H9 (cell line): Measurements from ENCODE around the gene MTMR6. TPM values are rescaled to one million over a fixed set of nuclear protein-coding genes. Genes with fewer than 3 reads are reported as not detected.

Experiments
- DNase-seq: peaks from one replicate; pipeline ENCODE4 v3.0.0-alpha.2; 2017
- H2AFZ ChIP-seq: one replicate; pipeline ENCODE4 v1.6.1; 2013; ENCODE audit warnings: mild to moderate bottlenecking, low read length, control low read depth, moderate library complexity
- H2AK5ac ChIP-seq: 2 replicates; pipeline ENCODE4 v1.6.1; 2013; ENCODE audit warnings: low read length, control low read depth, mixed read lengths; ENCODE audit not compliant: insufficient read length
- H2BK120ac ChIP-seq: one replicate; pipeline ENCODE4 v1.6.1; 2013; ENCODE audit warnings: low read depth, mild to moderate bottlenecking, low read length, control low read depth, inconsistent platforms; ENCODE audit not compliant: poor library complexity, severe bottlenecking
- H2BK12ac ChIP-seq: 2 replicates; pipeline ENCODE4 v1.6.1; 2013; ENCODE audit warnings: low read length, control low read depth, mixed read lengths, low read depth; ENCODE audit not compliant: insufficient read length
- H2BK15ac ChIP-seq: 2 replicates; pipeline ENCODE4 v1.6.1; 2013; ENCODE audit warnings: low read depth, low read length, control low read depth
- H2BK20ac ChIP-seq: one replicate; pipeline ENCODE4 v1.6.1; 2013; ENCODE audit warnings: low read depth, mild to moderate bottlenecking, low read length, control low read depth, inconsistent platforms; ENCODE audit not compliant: poor library complexity, severe bottlenecking
- H2BK5ac ChIP-seq: 2 replicates; pipeline ENCODE4 v1.6.1; 2013; ENCODE audit warnings: low read length, control low read depth, mixed read lengths; ENCODE audit not compliant: insufficient read length
- H3K14ac ChIP-seq: 2 replicates; pipeline ENCODE4 v1.6.1; 2013; ENCODE audit warnings: low read length, control low read depth; ENCODE audit not compliant: insufficient read depth
- H3K18ac ChIP-seq: 2 replicates; pipeline ENCODE4 v1.6.1; 2013; ENCODE audit warnings: low read depth, mild to moderate bottlenecking, mixed read lengths, low read length, control low read depth; ENCODE audit not compliant: insufficient read length
- H3K23ac ChIP-seq: 2 replicates; pipeline ENCODE4 v1.6.1; 2013; ENCODE audit warnings: low read length, control low read depth, mixed read lengths, low read depth; ENCODE audit not compliant: insufficient read length
- H3K23me2 ChIP-seq: 2 replicates; pipeline ENCODE4 v1.6.1; 2013; ENCODE audit warnings: low read depth, mild to moderate bottlenecking, mixed read lengths, low read length, control low read depth; ENCODE audit not compliant: insufficient read length, poor library complexity, severe bottlenecking
- H3K27ac ChIP-seq: 2 replicates; pipeline ENCODE4 v1.5.1; 2013; ENCODE audit warnings: low read length, control low read depth, mixed read lengths, low read depth; ENCODE audit not compliant: insufficient read length
- H3K27me3 ChIP-seq: 2 replicates; pipeline ENCODE4 v1.6.1; 2013; ENCODE audit warnings: low read length, control low read depth, inconsistent platforms; ENCODE audit not compliant: insufficient read depth
- H3K4ac ChIP-seq: 2 replicates; pipeline ENCODE4 v1.6.1; 2013; ENCODE audit warnings: low read depth, mild to moderate bottlenecking, control low read depth, inconsistent platforms, low read length, moderate library complexity
- H3K4me1 ChIP-seq: 2 replicates; pipeline ENCODE4 v1.6.1; 2013; ENCODE audit warnings: low read length, control low read depth, inconsistent platforms; ENCODE audit not compliant: insufficient read depth
- H3K4me2 ChIP-seq: 2 replicates; pipeline ENCODE4 v1.6.1; 2013; ENCODE audit warnings: low read length, control low read depth, mixed read lengths; ENCODE audit not compliant: insufficient read length, insufficient read depth
- H3K56ac ChIP-seq: 2 replicates; pipeline ENCODE4 v1.6.1; 2013; ENCODE audit warnings: low read depth, mild to moderate bottlenecking, mixed read lengths, low read length, control low read depth; ENCODE audit not compliant: insufficient read length
- H3K79me1 ChIP-seq: 2 replicates; pipeline ENCODE4 v1.6.1; 2013; ENCODE audit warnings: low read depth, mild to moderate bottlenecking, moderate library complexity, low read length, control low read depth, inconsistent platforms; ENCODE audit not compliant: insufficient read depth, poor library complexity, severe bottlenecking
- H3K79me2 ChIP-seq: 2 replicates; pipeline ENCODE4 v1.6.1; 2013; ENCODE audit warnings: low read length, control low read depth, inconsistent platforms; ENCODE audit not compliant: insufficient read depth
- H3K9ac ChIP-seq: 2 replicates; pipeline ENCODE4 v1.6.1; 2013; ENCODE audit warnings: low read length, control low read depth, mixed read lengths; ENCODE audit not compliant: insufficient read length; ENCODE audit errors: extremely low read depth
- H3K9me3 ChIP-seq: one replicate; pipeline ENCODE4 v1.6.1; 2013; ENCODE audit warnings: low read depth, low read length, inconsistent platforms; ENCODE audit not compliant: control insufficient read depth
- H3T11ph ChIP-seq: one replicate; pipeline ENCODE4 v1.6.1; 2013; ENCODE audit warnings: mild to moderate bottlenecking, low read length, control low read depth, inconsistent platforms
- H4K20me1 ChIP-seq: one replicate; pipeline ENCODE4 v1.6.1; 2013; ENCODE audit not compliant: control insufficient read depth, insufficient read length, insufficient read depth
- H4K5ac ChIP-seq: 2 replicates; pipeline ENCODE4 v1.6.1; 2013; ENCODE audit warnings: low read depth, mild to moderate bottlenecking, mixed read lengths, low read length, control low read depth; ENCODE audit not compliant: insufficient read length
- H4K8ac ChIP-seq: replicated peaks from 2 replicates; pipeline ENCODE4 v1.6.1; 2013; ENCODE audit warnings: low read length, control low read depth, mixed read lengths, low read depth; ENCODE audit not compliant: insufficient read length
- H4K91ac ChIP-seq: 2 replicates; pipeline ENCODE4 v1.6.1; 2013; ENCODE audit warnings: low read depth, mild to moderate bottlenecking, moderate library complexity, mixed read lengths, low read length, control low read depth; ENCODE audit not compliant: insufficient read length
- H3K27ac Mint-ChIP-seq, 3 experiments: 2 replicates in 2 of 3; 3 replicates in 1 of 3; pipeline ENCODE4 v1.8.0; 2020 to 2021; ENCODE audit warnings: mixed read lengths in 3 of 3, mild to moderate bottlenecking in 1 of 3, moderate library complexity in 1 of 3
- H3K27me3 Mint-ChIP-seq: 2 replicates; pipeline ENCODE4 v1.8.0; 2021; ENCODE audit warnings: low read depth, mild to moderate bottlenecking, moderate library complexity, mixed read lengths
- H3K36me3 Mint-ChIP-seq, 3 experiments: 2 replicates in 2 of 3; 3 replicates in 1 of 3; pipeline ENCODE4 v1.8.0; 2020 to 2021; ENCODE audit warnings: low read depth in 3 of 3, mixed read lengths in 3 of 3; ENCODE audit not compliant: insufficient read depth in 1 of 3
- H3K4me1 Mint-ChIP-seq, 2 experiments: 2 replicates each; pipeline ENCODE4 v1.8.0; 2020; ENCODE audit warnings: mixed read lengths in 2 of 2
- H3K4me3 Mint-ChIP-seq, 2 experiments: 2 replicates in 1 of 2; 3 replicates in 1 of 2; pipeline ENCODE4 v1.8.0; 2020 to 2021; ENCODE audit warnings: mild to moderate bottlenecking in 2 of 2, mixed read lengths in 2 of 2, moderate library complexity in 1 of 2
- H3K9me3 Mint-ChIP-seq, 2 experiments: 2 replicates in 1 of 2; 3 replicates in 1 of 2; pipeline ENCODE4 v1.8.0; 2020; ENCODE audit warnings: mild to moderate bottlenecking in 2 of 2, mixed read lengths in 2 of 2, moderate library complexity in 1 of 2
- CTCF ChIP-seq: fragments of 200-600 bp; sonication (generic); conservative IDR thresholded peaks from 3 replicates; pipeline ENCODE4 v1.8.0; 2021; ENCODE audit warnings: antibody characterized with exemption, mild to moderate bottlenecking
- WGBS: extraction: QIAGEN DNeasy Blood & Tissue Kit; methylation state at CpG from one replicate; pipeline ENCODE4 v1.1.7; 2013; ENCODE audit warnings: missing lambda C conversion rate, low lambda C conversion rate, mixed read lengths; ENCODE audit not compliant: insufficient read length; ENCODE audit errors: extremely low coverage; 5-methylcytosine and 5-hydroxymethylcytosine counted together
- total RNA-seq: library from RNA; stranded (reverse); gene quantifications from 2 replicates; pipeline ENCODE4 v1.2.1, GENCODE V29; 2021

Gene MTMR6
- total RNA-seq, 1 experiment from 2014 or later, result 7.0 TPM

GRCh38 chr13:25252752-25253151 lies 34.5 kb downstream of the MTMR6 start:
- TF ChIP-seq CTCF, result no peak
- H3K4ac ChIP-seq, result no peak overlapping the region
- WGBS, result no CpG with 5 or more reads among the region's 2 CpGs
- no peak overlapping the region for H3K14ac ChIP-seq
- no peaks in the 10 kb centered on the region for H3K9me3 ChIP-seq
- peaks cover 2% of the 10 kb centered on the region in 2 experiments; a peak in 2 of 4 replicates for H3K4me1 Mint-ChIP-seq
- H2BK20ac ChIP-seq, result no peak overlapping the region
- H3K4me1 ChIP-seq, result no peaks in the 10 kb centered on the region
- no peak overlapping the region for H3T11ph ChIP-seq
- H2BK15ac ChIP-seq, result no peak overlapping the region
- no peak overlapping the region for H4K5ac ChIP-seq
- no peaks in the 10 kb centered on the region for H3K27me3 ChIP-seq
- H3K4me2 ChIP-seq, result no peak overlapping the region
- no peaks in the 10 kb centered on the region; a peak in 1 of 5 replicates for H3K9me3 Mint-ChIP-seq
- no peak overlapping the region for H4K8ac ChIP-seq
- H2AK5ac ChIP-seq, result no peak overlapping the region
- H3K23ac ChIP-seq, result no peak overlapping the region
- no peak overlapping the region for H3K56ac ChIP-seq
- no peaks in the 10 kb centered on the region for H3K79me2 ChIP-seq
- H4K91ac ChIP-seq, result no peak overlapping the region
- no peak for DNase-seq
- H3K9ac ChIP-seq, result no peak overlapping the region
- no peak overlapping the region for H3K18ac ChIP-seq
- no peaks in the 10 kb centered on the region for H3K79me1 ChIP-seq
- no peak overlapping the region for H3K4me3 Mint-ChIP-seq
- H2BK5ac ChIP-seq, result no peak overlapping the region
- H3K27ac Mint-ChIP-seq, result no peak overlapping the region
- no peak overlapping the region for H2BK120ac ChIP-seq
- H4K20me1 ChIP-seq, result no peaks in the 10 kb centered on the region
- no peak overlapping the region for H3K27ac ChIP-seq
- peaks cover 0 to 5% (median 5%) of the 10 kb centered on the region in 3 experiments; a peak in 4 of 7 replicates for H3K36me3 Mint-ChIP-seq
- no peak overlapping the region for H2BK12ac ChIP-seq
- no peaks in the 10 kb centered on the region for H3K23me2 ChIP-seq
- H2AFZ ChIP-seq, result no peak overlapping the region
- no peaks in the 10 kb centered on the region for H3K27me3 Mint-ChIP-seq
